ENCODE data around the gene PDGFD.

PDGFD gene

GRCh38 chr11:103928802-103929161 lies 235.2 kb downstream of the PDGFD start:
- no peak for DNase-seq (ENCODE audit: low spot score)
- no peak overlapping the region for H3K4me3 ChIP-seq
- no peak overlapping the region for H3K27ac ChIP-seq
- TF ChIP-seq, protein P1, sequence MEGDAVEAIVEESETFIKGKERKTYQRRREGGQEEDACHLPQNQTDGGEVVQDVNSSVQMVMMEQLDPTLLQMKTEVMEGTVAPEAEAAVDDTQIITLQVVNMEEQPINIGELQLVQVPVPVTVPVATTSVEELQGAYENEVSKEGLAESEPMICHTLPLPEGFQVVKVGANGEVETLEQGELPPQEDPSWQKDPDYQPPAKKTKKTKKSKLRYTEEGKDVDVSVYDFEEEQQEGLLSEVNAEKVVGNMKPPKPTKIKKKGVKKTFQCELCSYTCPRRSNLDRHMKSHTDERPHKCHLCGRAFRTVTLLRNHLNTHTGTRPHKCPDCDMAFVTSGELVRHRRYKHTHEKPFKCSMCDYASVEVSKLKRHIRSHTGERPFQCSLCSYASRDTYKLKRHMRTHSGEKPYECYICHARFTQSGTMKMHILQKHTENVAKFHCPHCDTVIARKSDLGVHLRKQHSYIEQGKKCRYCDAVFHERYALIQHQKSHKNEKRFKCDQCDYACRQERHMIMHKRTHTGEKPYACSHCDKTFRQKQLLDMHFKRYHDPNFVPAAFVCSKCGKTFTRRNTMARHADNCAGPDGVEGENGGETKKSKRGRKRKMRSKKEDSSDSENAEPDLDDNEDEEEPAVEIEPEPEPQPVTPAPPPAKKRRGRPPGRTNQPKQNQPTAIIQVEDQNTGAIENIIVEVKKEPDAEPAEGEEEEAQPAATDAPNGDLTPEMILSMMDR (IDR thresholded peaks at IDR 0.05), result no peak

- TF ChIP-seq, protein P1 (IDR thresholded peaks at IDR 0.05), result no peak
- no peak overlapping the region for H3K4me3 ChIP-seq
- no peak for DNase-seq (ENCODE audit: low spot score)
- H3K27ac ChIP-seq, result no peak overlapping the region
Observed at GRCh38 chr11:103928040-103928801, 235.7 kb downstream of the PDGFD start.

GRCh38 chr11:103927535-103927934 lies 236.4 kb downstream of the PDGFD start:
- no peak for DNase-seq (ENCODE audit: low spot score)
- Histone ChIP-seq H3K27ac (no peak overlapping the region), H3K4me3 (no peak overlapping the region)
- TF ChIP-seq, protein P1 (IDR thresholded peaks at IDR 0.05), result no peak

- Histone ChIP-seq H3K4me3 (no peak overlapping the region), H3K27ac (no peak overlapping the region)
- TF ChIP-seq, protein P1 (IDR thresholded peaks at IDR 0.05), result no peak
- DNase-seq (ENCODE audit: low spot score), result no peak
Observed at GRCh38 chr11:103926990-103927389, 237.0 kb downstream of the PDGFD start.

DNA sequence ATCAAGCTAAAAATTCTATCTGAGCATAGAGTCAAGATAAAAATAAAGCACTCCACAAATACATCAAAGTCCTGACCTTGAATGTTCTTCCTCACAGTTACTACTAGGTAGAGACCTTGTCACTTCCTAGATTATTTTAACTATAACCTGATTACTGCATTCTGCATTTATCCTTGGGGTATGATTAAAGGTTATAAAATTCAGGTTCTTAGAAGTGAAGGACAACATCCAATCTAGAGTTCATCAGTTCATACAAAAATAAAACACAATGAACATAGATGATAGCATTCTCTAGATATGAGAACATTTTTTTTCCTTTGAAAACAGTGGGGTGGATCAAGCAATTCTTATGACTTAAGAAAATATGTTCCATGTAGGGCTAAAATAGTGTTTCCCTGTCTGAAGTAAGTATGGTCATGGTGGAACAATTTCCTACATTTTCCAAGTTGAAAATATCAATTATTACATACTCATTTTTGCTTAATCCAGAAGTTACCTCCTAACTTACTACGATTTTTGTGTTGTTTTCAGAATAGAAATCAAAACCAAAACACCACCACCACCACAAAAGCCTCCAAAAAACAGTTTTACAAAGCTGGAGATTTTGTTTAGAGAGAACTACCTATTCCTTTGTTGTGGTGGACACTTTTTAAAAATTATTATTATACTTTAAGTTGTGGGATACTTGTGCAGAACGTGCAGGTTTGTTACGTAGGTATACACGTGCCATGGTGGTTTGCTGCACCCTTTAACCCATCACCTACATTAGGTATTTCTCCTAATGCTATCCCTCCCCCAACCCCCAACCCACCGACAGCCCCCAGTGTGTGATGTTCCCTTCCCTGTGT lies 239.6 kb downstream of the PDGFD start:
- TF ChIP-seq, protein P1 (IDR thresholded peaks at IDR 0.05), result no peak
- Histone ChIP-seq H3K27ac (no peak overlapping the region), H3K4me3 (no peak overlapping the region)
- DNase-seq (ENCODE audit: low spot score), result no peak

DNA sequence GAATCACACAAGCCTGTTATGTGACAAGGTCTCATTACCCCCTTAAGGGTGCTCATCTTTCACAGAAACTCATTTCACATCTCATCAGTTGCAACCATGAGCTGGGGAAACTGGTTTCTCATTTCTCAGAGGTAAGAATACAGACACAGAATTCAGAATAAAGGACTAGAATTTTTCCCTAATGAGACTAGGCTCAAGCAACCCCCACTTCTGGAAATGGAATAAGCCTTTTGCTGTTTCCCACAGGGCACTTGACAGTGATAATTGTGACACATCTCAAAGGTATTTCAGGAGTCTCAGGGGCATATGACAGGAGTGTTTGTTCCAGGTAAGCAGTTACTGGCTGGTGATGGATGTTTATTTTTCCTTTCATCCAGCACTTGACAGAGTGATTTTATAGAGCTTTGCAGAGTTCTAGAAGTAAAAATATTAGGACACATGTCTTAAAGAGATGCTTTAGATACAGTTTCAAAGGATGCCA lies 240.5 kb downstream of the PDGFD start:
- Histone ChIP-seq H3K4me3 (no peak overlapping the region), H3K27ac (no peak overlapping the region)
- TF ChIP-seq, protein P1 (IDR thresholded peaks at IDR 0.05), result no peak
- no peak for DNase-seq (ENCODE audit: low spot score)
